WTC11 (cell line): Measurements from ENCODE around the gene ZNF350. TPM values are rescaled to one million over a fixed set of nuclear protein-coding genes. Genes with fewer than 3 reads are reported as not detected.

Experiments
- ATAC-seq: fragments of 200-7000 bp; cut with Tn5 transposase; 2 replicates; pipeline ENCODE4 v1.10.0; 2021; ENCODE audit warnings: mild to moderate bottlenecking, moderate library complexity
- CTCF ChIA-PET: fragments of 300-600 bp; sonication (Branson Sonifier 250); formaldehyde crosslinking; loops from one replicate; lab custom pipeline; 2021; ENCODE audit warnings: antibody characterized with exemption; lab: Charles Lee
- POLR2A ChIA-PET: fragments of 350-600 bp; sonication (Branson Sonifier 250); formaldehyde crosslinking; loops from one replicate; lab custom pipeline; 2021; ENCODE audit warnings: antibody characterized with exemption; lab: Charles Lee
- DNase-seq: peaks from one replicate; pipeline ENCODE4 v3.0.0; 2021; ENCODE audit warnings: low spot score
- H3K27ac Mint-ChIP-seq: 2 replicates; pipeline ENCODE4 v1.8.0; 2021; ENCODE audit warnings: mixed read lengths
- H3K27me3 Mint-ChIP-seq: 2 replicates; pipeline ENCODE4 v1.8.0; 2021; ENCODE audit warnings: low read depth, mild to moderate bottlenecking, moderate library complexity, mixed read lengths
- H3K36me3 Mint-ChIP-seq: 2 replicates; pipeline ENCODE4 v1.8.0; 2021; ENCODE audit warnings: mixed read lengths
- H3K4me1 Mint-ChIP-seq: 2 replicates; pipeline ENCODE4 v1.8.0; 2022; ENCODE audit warnings: mixed read lengths
- H3K4me3 Mint-ChIP-seq: 2 replicates; pipeline ENCODE4 v1.8.0; 2021; ENCODE audit warnings: mild to moderate bottlenecking, moderate library complexity, mixed read lengths
- H3K9me3 Mint-ChIP-seq: 2 replicates; pipeline ENCODE4 v1.8.0; 2021; ENCODE audit warnings: mixed read lengths
- AFF4 ChIP-seq: sonication (generic); formaldehyde crosslinking; IDR thresholded peaks from 2 replicates; pipeline ENCODE4 v1.8.1; 2023; ENCODE audit warnings: mild to moderate bottlenecking, missing genetic modification reagents, borderline replicate concordance
- ATF1 ChIP-seq: sonication (generic); formaldehyde crosslinking; IDR thresholded peaks from 2 replicates; pipeline ENCODE4 v1.8.1; 2023; ENCODE audit warnings: mild to moderate bottlenecking, moderate library complexity, missing genetic modification reagents
- ATF6 ChIP-seq: sonication (generic); formaldehyde crosslinking; IDR thresholded peaks from 2 replicates; pipeline ENCODE4 v1.8.1; 2023; ENCODE audit warnings: mild to moderate bottlenecking, missing genetic modification reagents
- CBFB ChIP-seq: sonication (generic); formaldehyde crosslinking; IDR thresholded peaks from 2 replicates; pipeline ENCODE4 v1.8.1; 2022; ENCODE audit warnings: mild to moderate bottlenecking, low read depth, missing genetic modification reagents
- ERG ChIP-seq: fragments of 250-450 bp; sonication (Bioruptor Pico); IDR thresholded peaks from 2 replicates; pipeline ENCODE4 v1.8.0; 2021; ENCODE audit warnings: mild to moderate bottlenecking
- ESRRA ChIP-seq: sonication (generic); formaldehyde crosslinking; IDR thresholded peaks from 2 replicates; pipeline ENCODE4 v1.8.1; 2022; ENCODE audit warnings: mild to moderate bottlenecking, missing genetic modification reagents, borderline replicate concordance
- FOXP1 ChIP-seq: sonication (generic); formaldehyde crosslinking; IDR thresholded peaks from 2 replicates; pipeline ENCODE4 v1.8.0; 2022; ENCODE audit warnings: missing genetic modification reagents, mild to moderate bottlenecking, moderate library complexity, borderline replicate concordance
- HMGA2 ChIP-seq: fragments of 250-450 bp; sonication (Bioruptor Pico); IDR thresholded peaks from 2 replicates; pipeline ENCODE4 v1.4.0; 2021; ENCODE audit warnings: mild to moderate bottlenecking, moderate library complexity
- IRF2 ChIP-seq: sonication (generic); formaldehyde crosslinking; IDR thresholded peaks from 2 replicates; pipeline ENCODE4 v1.8.0; 2022; ENCODE audit warnings: low read depth, missing genetic modification reagents, borderline replicate concordance
- JAZF1 ChIP-seq: fragments of 250-450 bp; sonication (Bioruptor Pico); IDR thresholded peaks from 2 replicates; pipeline ENCODE4 v1.9.0; 2021; ENCODE audit warnings: moderate library complexity, mild to moderate bottlenecking, inconsistent platforms
- MAX ChIP-seq: sonication (generic); formaldehyde crosslinking; IDR thresholded peaks from 2 replicates; pipeline ENCODE4 v1.8.0; 2022; ENCODE audit warnings: mild to moderate bottlenecking, missing genetic modification reagents
- MYBL2 ChIP-seq: sonication (generic); formaldehyde crosslinking; IDR thresholded peaks from 2 replicates; pipeline ENCODE4 v1.8.1; 2023; ENCODE audit warnings: mild to moderate bottlenecking, moderate library complexity, missing genetic modification reagents
- NFE2L1 ChIP-seq: sonication (generic); formaldehyde crosslinking; IDR thresholded peaks from 2 replicates; pipeline ENCODE4 v1.8.1; 2023; ENCODE audit warnings: missing genetic modification reagents
- NR1H2 ChIP-seq: sonication (generic); formaldehyde crosslinking; IDR thresholded peaks from 2 replicates; pipeline ENCODE4 v1.9.0; 2021; ENCODE audit warnings: mild to moderate bottlenecking, moderate library complexity, missing genetic modification reagents
- SMAD3 ChIP-seq: sonication (generic); formaldehyde crosslinking; IDR thresholded peaks from 2 replicates; pipeline ENCODE4 v1.8.0; 2022; ENCODE audit warnings: missing genetic modification reagents, mild to moderate bottlenecking, borderline replicate concordance
- TEAD1 ChIP-seq: sonication (generic); formaldehyde crosslinking; IDR thresholded peaks from 2 replicates; pipeline ENCODE4 v1.8.0; 2022; ENCODE audit warnings: mild to moderate bottlenecking, missing genetic modification reagents
- ZBTB21 ChIP-seq: sonication (generic); formaldehyde crosslinking; IDR thresholded peaks from 2 replicates; pipeline ENCODE4 v1.8.1; 2023; ENCODE audit warnings: mild to moderate bottlenecking, missing genetic modification reagents, borderline replicate concordance
- ZNF232 ChIP-seq: sonication (generic); formaldehyde crosslinking; IDR thresholded peaks from 2 replicates; pipeline ENCODE4 v1.8.0; 2022; ENCODE audit warnings: mild to moderate bottlenecking, missing genetic modification reagents
- ZNF416 ChIP-seq: fragments of 250-450 bp; sonication (Bioruptor Pico); IDR thresholded peaks from 2 replicates; pipeline ENCODE4 v1.9.0; 2021; ENCODE audit warnings: mild to moderate bottlenecking, inconsistent platforms
- ZSCAN18 ChIP-seq: fragments of 250-450 bp; sonication (Bioruptor Pico); IDR thresholded peaks from 2 replicates; pipeline ENCODE4 v2.1.2; 2022; ENCODE audit warnings: mild to moderate bottlenecking, moderate library complexity
- total RNA-seq: library from RNA; stranded (reverse); gene quantifications from 3 replicates; pipeline ENCODE4 v1.2.3, GENCODE V29; 2021

Gene ZNF350
- total RNA-seq, 1 experiment from 2014 or later, result 8.1 TPM

GRCh38 chr19:52034051-52034728 lies 47.5 kb upstream of the ZNF350 start:
- DNase-seq (no peak), ATAC-seq (no peak)
- H3K27ac Mint-ChIP-seq, result no peak overlapping the region
- POLR2A ChIA-PET, result no interaction called here
- no peaks in the 10 kb centered on the region for H3K4me1 Mint-ChIP-seq
- H3K27me3 Mint-ChIP-seq, result no peaks in the 10 kb centered on the region
- H3K9me3 Mint-ChIP-seq, result peaks cover 68% of the 10 kb centered on the region
- no peak for TF ChIP-seq HMGA2 (CRISPR knock-in tag)
- no peak for TF ChIP-seq FOXP1
- TF ChIP-seq MYBL2 (CRISPR knock-in tag), result no peak
- TF ChIP-seq ERG (CRISPR knock-in tag), result no peak
- TF ChIP-seq TEAD1, result no peak
- no peak for TF ChIP-seq NFE2L1 (CRISPR knock-in tag)
- TF ChIP-seq NR1H2 (CRISPR knock-in tag), result no peak
- no peak for TF ChIP-seq ZNF416 (CRISPR knock-in tag)
- TF ChIP-seq CBFB (CRISPR knock-in tag), result no peak
- TF ChIP-seq ATF6 (CRISPR knock-in tag), result no peak
- no peak for TF ChIP-seq MAX (CRISPR knock-in tag)
- TF ChIP-seq ZSCAN18, result no peak
- no peak for TF ChIP-seq SMAD3 (CRISPR knock-in tag)
- TF ChIP-seq ESRRA (CRISPR knock-in tag), result no peak
- TF ChIP-seq IRF2 (CRISPR knock-in tag), result no peak
- TF ChIP-seq JAZF1 (CRISPR knock-in tag), result no peak
- no peak for TF ChIP-seq ZBTB21 (CRISPR knock-in tag)
- no peak for TF ChIP-seq ATF1 (CRISPR knock-in tag)
- no peak for TF ChIP-seq AFF4
- TF ChIP-seq ZNF232, result no peak
- TF ChIP-seq, all 79 proteins: peak for 0
- Mint-ChIP-seq H3K36me3 (peaks cover 86% of the 10 kb centered on the region), H3K4me3 (no peak overlapping the region)
- CTCF ChIA-PET, result no interaction called here
